Ammon's horn (tissue), 1 donor: Measurements from ENCODE around the gene GABRB2.
"Not testable (repeated sequence)": the region's sequence is repeated elsewhere in the genome, so short reads cannot be mapped to it uniquely, and the experiment has no call there.

Source experiments
- DNase-seq: peaks from one replicate; pipeline ENCODE4 v3.0.0-alpha.2; 2016; ENCODE audit warnings: low spot score

Gene GABRB2

GRCh38 chr5:161299053-161299452, 247.5 kb downstream of the GABRB2 start:
- no peak for DNase-seq

- DNase-seq = not testable (repeated sequence)
Measured at GRCh38 chr5:161297388-161297787, 249.1 kb downstream of the GABRB2 start.

GRCh38 chr5:161295721-161296250, 250.7 kb downstream of the GABRB2 start:
- DNase-seq = no peak

- no peak for DNase-seq
Measured at GRCh38 chr5:161288071-161288470, 258.5 kb downstream of the GABRB2 start.

DNA sequence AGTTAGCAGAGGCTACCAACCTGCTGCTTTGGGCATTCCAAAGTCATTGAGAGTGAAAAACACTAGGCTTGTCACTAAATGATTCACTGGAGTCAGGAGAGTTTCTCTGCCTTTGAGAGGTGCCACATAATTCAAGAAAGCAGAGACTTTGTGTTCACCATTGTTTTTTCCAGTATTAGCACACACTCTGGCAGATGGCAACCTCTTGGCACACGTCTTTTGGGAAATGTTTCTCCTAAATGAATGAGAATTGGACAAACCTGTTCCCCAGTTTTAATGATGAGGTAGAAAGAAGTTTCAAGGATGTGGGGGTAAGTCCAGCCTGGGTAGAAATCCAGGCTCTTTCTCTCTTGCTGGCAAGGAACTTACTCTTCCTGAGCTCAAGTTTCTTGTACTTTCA, 259.1 kb downstream of the GABRB2 start:
- DNase-seq = no peak

GRCh38 chr5:161286066-161286655, 260.4 kb downstream of the GABRB2 start:
- DNase-seq = peak; percentile 14

DNA sequence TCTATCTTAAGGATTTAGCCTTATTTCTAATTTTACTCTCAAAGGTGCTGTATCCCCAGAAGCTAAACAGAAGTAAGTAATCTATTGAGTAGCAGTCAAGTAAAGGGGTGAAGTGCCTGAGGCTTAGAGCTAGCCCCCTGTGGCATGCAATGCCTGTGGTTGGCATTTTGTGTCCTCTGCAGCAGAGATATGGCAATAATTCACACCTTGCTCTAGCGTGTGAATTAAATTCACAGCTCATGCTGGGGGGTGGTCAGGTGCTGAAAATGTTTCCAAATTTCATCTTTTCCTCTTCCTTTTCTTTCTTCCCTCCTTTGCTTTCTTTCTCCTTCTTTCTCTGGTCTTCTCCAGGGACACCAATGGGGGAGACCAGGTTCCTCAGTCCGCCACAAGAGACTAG, 262.1 kb downstream of the GABRB2 start:
- no peak for DNase-seq

- DNase-seq = peak; percentile 11
Measured at GRCh38 chr5:161283296-161283695, 263.2 kb downstream of the GABRB2 start.

DNA sequence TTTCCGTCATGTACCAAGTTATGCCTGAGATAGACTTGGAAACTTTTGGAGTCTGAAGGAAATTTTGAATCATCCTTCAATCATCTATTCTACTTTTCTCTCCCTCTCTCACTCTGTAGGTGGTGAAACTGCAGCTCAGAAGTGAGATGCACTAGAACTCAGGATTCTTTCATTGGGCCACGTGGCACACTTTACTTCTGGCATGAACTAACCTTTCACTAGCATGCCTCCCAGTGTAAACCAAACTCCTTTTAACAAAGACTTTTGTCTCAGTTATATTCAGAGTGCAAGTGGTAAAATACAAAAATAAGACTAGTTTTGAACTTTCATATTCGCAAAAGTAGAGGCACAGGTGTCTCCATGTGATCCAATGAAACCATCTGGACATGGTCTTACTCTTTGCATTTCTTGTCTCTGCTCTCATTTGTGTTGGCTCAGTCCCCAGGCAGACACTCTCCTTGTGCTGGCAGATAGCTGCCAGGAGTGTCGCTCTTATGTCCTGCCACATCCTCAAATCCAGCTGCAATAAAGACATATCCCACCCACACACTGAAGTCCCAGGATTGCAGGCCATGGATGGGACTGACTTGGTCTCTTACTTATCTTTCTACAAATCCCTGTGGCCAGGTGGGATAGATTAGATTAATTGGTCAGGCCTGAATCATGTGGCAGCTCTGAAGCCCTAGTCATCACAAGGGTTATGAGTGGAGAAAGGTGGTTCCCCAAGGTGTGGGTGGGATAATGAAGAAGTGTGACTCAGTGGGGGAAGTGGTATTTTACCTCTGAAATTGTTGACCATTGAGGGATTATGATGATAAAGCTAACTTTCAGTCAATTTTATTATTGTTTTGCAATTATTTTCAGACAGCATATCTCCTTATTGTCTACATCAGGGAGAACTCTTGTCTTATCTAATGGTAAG, 267.5 kb downstream of the GABRB2 start:
- no peak for DNase-seq

GRCh38 chr5:161277011-161277410, 269.5 kb downstream of the GABRB2 start:
- peak; percentile 14 for DNase-seq

DNA sequence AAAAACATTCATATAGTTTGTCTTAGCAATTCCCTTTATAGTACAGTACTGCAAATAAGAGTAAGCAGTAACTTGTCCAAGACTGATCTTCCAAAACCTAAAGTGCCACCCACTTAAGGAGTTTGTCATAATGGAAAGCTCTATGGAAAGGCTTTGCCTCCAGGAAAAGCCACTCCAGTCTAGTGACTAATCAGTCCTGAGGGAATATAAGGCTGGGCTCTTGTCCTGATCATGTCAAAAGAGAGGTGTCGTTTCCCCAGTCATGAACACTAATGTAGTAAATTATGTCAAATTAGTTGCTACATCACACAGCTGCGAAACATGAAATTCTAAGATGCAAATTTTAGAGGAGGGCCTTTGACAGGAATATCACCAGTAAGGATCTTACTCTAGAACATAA, 271.6 kb downstream of the GABRB2 start:
- DNase-seq = no peak

DNA sequence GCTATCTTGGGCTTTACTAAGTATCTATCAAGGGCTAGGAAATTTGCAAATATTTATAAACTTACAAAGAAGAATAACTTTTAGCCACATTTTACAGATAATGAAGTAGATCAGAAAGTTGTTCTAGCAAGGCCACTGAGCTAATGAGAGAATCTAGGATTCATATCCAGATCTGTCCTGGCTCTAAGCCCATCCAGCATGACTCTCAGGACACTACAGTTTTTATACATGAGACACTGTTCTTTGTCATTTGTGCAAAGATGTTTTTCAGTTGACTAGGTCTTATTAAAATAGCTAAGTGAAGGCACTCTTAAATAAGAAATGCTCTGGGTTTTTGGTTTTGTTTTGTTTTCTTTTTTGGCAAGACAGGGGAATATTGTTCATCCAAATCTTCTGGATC, 273.1 kb downstream of the GABRB2 start:
- DNase-seq = no peak

- DNase-seq = no peak
Measured at GRCh38 chr5:161271816-161272215, 274.7 kb downstream of the GABRB2 start.

DNA sequence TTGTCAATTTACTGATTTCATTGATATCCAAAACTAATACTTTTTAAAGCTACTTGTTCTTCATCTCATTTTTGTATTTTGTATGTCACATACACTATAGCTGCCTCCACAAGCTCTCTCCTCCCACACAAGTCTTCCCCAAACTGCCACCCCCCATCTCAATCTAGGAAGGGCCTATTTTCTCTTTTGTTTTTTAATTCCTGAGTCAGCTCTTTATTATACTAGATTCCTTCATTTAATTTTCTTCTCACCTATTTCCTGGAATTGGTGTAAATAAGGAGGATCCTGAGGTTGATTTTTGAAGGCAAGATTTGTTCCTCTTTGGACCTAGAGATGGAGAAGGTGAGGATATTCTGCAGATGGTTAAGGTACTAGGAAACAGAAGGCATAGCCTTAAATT, 277.4 kb downstream of the GABRB2 start:
- DNase-seq = no peak

GRCh38 chr5:161266954-161267353, 279.6 kb downstream of the GABRB2 start:
- DNase-seq = no peak

DNA sequence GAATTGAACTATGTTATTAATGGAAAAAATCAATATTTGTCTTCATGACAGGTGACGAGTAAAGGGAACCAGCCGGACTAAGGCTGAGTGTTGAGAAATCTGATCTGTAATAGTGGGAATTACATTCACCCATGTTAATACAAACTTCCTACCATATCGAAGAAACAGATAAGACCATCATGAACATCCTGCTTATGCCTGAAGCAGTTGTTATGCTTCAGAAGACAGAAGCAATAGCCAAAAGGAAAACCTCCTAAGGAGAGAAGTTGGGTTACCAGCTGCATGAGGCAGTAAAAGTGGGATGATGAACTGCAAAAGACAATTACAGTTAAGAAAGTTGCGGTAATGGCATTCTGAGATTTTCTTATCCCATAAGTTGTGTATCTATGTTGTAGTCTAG, 281.5 kb downstream of the GABRB2 start:
- no peak for DNase-seq

GRCh38 chr5:161263191-161263590, 283.3 kb downstream of the GABRB2 start:
- DNase-seq = no peak

DNA sequence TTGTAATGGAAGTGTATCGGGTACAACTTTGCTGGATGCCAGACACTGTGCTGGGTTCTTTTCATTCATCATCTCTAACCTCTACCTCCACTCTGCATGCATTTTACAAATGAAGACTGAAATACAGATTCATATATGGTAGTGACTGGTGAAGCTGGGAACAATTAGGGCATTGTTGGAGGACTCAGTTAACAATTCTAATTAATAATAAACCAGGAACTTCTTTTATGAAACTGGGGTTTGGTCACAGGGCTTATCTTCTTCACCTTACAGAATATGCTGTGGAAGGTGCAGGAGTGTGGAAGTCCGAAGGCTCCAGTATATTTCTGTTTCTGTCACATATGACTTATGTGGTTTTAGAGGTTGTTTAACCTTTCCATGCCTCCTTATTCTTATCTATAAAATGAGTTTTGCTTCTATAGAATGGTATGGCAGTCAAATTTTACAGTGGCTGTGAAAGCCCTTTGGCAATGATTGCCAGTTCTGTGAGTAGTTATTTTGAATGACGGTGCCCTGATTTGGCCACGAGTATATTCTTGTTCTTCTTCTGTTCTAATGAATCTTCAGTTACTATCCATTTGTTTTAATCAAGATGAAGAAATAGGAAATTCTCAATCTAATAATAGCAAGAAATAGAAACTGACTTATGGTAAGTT, 284.7 kb downstream of the GABRB2 start:
- DNase-seq = no peak

DNA sequence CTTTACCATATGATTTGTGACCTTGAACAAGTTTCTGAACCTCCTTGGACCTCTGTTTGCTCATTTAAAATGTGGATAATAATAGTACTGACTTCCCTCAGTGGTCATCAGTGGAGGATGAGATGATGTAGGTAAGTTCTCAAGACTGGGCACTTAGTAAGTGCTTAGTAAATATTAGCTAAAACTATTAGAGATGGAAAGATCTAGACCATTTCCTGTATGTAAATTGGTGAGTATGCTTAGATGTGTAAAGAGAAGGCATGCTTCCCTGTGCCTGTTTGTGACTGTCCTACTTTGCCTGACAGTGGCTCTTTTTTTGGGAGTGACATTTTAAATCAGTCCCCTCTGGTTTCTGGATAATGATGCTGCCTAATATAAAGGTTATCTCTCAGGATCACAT, 288.1 kb downstream of the GABRB2 start:
- no peak for DNase-seq

DNA sequence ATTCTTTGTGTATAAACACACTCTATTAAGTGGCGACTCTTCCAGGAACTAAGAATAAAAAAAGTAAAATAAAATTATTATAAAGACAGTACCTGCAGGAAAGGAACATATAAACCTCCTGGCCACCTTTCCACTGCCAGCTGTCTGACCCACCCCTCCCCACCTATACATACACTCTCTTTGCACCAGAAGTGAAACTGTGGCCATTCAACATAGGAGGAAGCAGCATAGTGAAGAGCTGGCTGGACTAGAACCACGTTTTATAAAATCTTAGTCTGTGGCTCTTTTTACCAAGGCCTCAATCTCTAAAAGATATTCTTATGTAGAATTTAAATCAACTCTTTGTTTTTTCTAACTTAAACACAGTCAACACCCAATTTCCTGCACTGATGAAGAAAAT, 289.6 kb downstream of the GABRB2 start:
- DNase-seq = no peak

DNA sequence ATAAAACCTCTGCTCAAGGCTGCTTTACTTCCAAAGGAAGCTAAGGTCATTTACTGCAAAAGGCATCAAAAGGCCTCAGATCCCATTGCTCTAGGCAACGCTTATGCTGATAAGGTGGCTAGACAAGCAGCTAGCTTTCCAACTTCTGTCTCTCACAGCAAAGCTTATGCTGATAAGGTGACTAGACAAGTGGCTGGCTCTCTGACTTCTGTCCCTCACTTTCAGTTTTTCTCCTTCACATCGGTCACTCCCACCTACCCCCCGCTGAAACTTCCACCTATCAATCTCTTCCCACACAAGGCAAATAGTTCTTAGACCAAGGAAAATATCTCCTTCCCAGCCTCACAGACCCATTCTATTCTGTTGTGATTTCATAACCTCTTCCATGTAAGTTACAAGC, 293.6 kb downstream of the GABRB2 start:
- DNase-seq = not testable (repeated sequence)

DNA sequence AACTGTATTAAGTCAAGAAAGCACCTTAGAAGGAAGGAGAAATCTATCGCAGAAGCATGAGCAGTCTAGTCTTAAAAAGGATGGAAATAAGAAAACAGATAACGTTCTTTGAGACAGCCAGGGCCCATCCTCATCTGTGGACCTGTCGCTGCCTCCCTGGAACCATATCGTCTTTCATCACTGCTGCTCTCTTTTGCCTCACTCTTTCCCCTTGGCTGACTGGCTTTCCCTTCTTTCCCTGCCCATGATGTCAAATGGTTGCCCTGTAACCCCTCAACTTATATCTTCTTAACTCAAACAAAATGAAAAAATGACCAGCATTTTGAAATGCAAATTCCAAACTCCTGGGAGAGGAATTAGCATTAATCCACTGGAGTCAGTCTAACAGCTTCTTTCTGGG, 299.8 kb downstream of the GABRB2 start:
- DNase-seq = no peak

DNA sequence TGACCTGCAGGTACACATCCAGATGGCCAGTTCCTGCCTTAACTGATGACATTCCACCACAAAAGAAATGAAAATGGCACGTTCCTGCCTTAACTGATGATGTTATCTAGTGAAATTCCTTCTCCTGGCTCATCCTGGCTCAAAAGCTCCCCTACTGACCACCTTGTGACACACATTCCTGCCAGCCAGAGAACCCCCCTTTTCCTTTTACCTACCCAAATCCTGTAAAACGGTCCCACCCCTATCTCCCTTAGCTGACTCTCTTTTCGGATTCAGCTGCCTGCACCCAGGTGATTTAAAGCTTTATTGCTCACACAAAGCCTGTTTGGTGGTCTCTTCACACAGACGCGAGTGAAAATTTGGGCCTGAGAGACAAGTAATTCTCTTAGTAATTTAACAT, 300.7 kb downstream of the GABRB2 start:
- DNase-seq = not testable (repeated sequence)
